HepG2 (cell line): Measurements from ENCODE around the gene EI24. TPM values are rescaled to one million over a fixed set of nuclear protein-coding genes. Genes with fewer than 3 reads are reported as not detected.
A peak's percentile ranks its signal among the peaks of the same experiment; 100 is the strongest.

Experiments
- ATAC-seq: fragments of 200-7000 bp; cut with Tn5 transposase; 3 replicates; pipeline ENCODE4 v1.9.1; 2020; ENCODE audit warnings: mild to moderate bottlenecking, moderate library complexity
- BruUV-seq: library from RNA; stranded (reverse); fragments of 400-500 nt; replicated peaks from 2 replicates; lab custom pipeline; 2021; lab: Mats Ljungman, UMichigan
- CTCF ChIA-PET: fragments of 300-600 bp; formaldehyde crosslinking; extraction: SDS; loops from one replicate; lab custom pipeline; 2021; ENCODE audit warnings: low total read pairs, inconsistent platforms, low intra/inter-chr PET ratio; lab: Yijun Ruan, JAX
- POLR2A ChIA-PET: fragments of 350-600 bp; sonication (Branson Sonifier 250); formaldehyde crosslinking; loops from one replicate; lab custom pipeline; 2020; ENCODE audit warnings: antibody characterized with exemption, inconsistent platforms; lab: Yijun Ruan, JAX
- DNase-seq: peaks from one replicate; pipeline ENCODE4 v3.0.0-alpha.2; 2015; ENCODE audit warnings: low spot score
- FAIRE-seq: peaks from 3 replicates; lab custom pipeline; 2011; peaks lifted over from hg19 to GRCh38; lab: Jason Lieb, UNC
- H2AFZ ChIP-seq: one replicate; pipeline ENCODE4 v1.6.1; 2011; ENCODE audit warnings: low read length, inconsistent platforms
- H3K27ac ChIP-seq: fragments of 300-600 bp; 3 replicates; pipeline ENCODE4 v1.8.0; 2011; ENCODE audit warnings: mixed run types, mild to moderate bottlenecking, mixed read lengths, low read length, inconsistent platforms; ENCODE audit not compliant: insufficient read depth; ENCODE audit errors: extremely low read length
- H3K27me3 ChIP-seq, 2 experiments: fragments of 200-600 bp in 1 of 2; 2 replicates in 1 of 2; 3 replicates in 1 of 2; pipeline versions ENCODE4 v1.6.0 to v1.8.0; 2011; ENCODE audit warnings: low read length in 2 of 2, mild to moderate bottlenecking in 2 of 2, moderate library complexity in 2 of 2, inconsistent platforms in 1 of 2; ENCODE audit not compliant: insufficient read depth in 2 of 2, control insufficient read depth in 1 of 2
- H3K36me3 ChIP-seq, 2 experiments: fragments of 200-600 bp in 1 of 2; replicated peaks in 1 of 2; 2 replicates in 1 of 2; 3 replicates in 1 of 2; pipeline versions ENCODE4 v1.5.1 to v1.8.0; 2011; ENCODE audit warnings: low read length in 2 of 2, inconsistent platforms in 1 of 2; ENCODE audit not compliant: insufficient read depth in 2 of 2, control insufficient read depth in 1 of 2
- H3K4me1 ChIP-seq: 2 replicates; pipeline ENCODE4 v1.5.1; 2012; ENCODE audit warnings: low read length, inconsistent platforms; ENCODE audit not compliant: insufficient read depth
- H3K4me2 ChIP-seq: 2 replicates; pipeline ENCODE4 v1.6.0; 2011; ENCODE audit warnings: low read depth, low read length, inconsistent platforms
- H3K4me3 ChIP-seq, 3 experiments: fragments of 200-600 bp in 1 of 3; sonication (generic), shearing (Covaris generic) in 1 of 3; replicated peaks in 1 of 3; 2 replicates each; pipeline ENCODE4 v1.5.1; 2011 to 2016; ENCODE audit warnings: low read length in 3 of 3, inconsistent platforms in 2 of 3, low read depth in 2 of 3, mild to moderate bottlenecking in 2 of 3, control low read depth in 1 of 3, mixed read lengths in 1 of 3; ENCODE audit not compliant: insufficient read depth in 1 of 3
- H3K79me2 ChIP-seq: one replicate; pipeline ENCODE4 v1.6.1; 2011; ENCODE audit warnings: low read length, inconsistent platforms; ENCODE audit not compliant: insufficient read depth
- H3K9ac ChIP-seq: 2 replicates; pipeline ENCODE4 v1.6.0; 2011; ENCODE audit warnings: mild to moderate bottlenecking, low read depth, low read length, inconsistent platforms; ENCODE audit not compliant: insufficient read depth
- H3K9me3 ChIP-seq: 2 replicates; pipeline ENCODE4 v1.5.1; 2012; ENCODE audit warnings: mild to moderate bottlenecking, low read length
- H4K20me1 ChIP-seq: 2 replicates; pipeline ENCODE4 v1.6.0; 2011; ENCODE audit warnings: inconsistent platforms, mild to moderate bottlenecking, low read length, moderate library complexity; ENCODE audit not compliant: insufficient read depth
- ARID5B ChIP-seq: IDR thresholded peaks from 2 replicates; pipeline ENCODE4 v1.4.0; 2020; ENCODE audit warnings: mild to moderate bottlenecking, missing genetic modification reagents
- ASH2L ChIP-seq: fragments of 300-600, 200-600 bp; sonication (generic); IDR thresholded peaks from 2 replicates; pipeline ENCODE4 v1.7.0; 2017; ENCODE audit warnings: low read depth, mild to moderate bottlenecking, moderate library complexity, mixed read lengths, low read length; ENCODE audit not compliant: insufficient read length
- GATAD2A ChIP-seq: IDR thresholded peaks from 2 replicates; pipeline ENCODE4 v1.6.1; 2016
- RARA ChIP-seq: IDR thresholded peaks from 2 replicates; pipeline ENCODE4 v1.6.1; 2016; ENCODE audit warnings: missing genetic modification reagents, missing compliant biosample characterization
- TFAP4 ChIP-seq: sonication (generic); IDR thresholded peaks from 2 replicates; pipeline ENCODE4 v1.6.1; 2016; ENCODE audit warnings: low read depth, borderline replicate concordance
- ZNF501 ChIP-seq: sonication (generic); formaldehyde crosslinking; IDR thresholded peaks from 2 replicates; pipeline ENCODE4 v1.5.1; 2020; ENCODE audit warnings: mild to moderate bottlenecking, moderate library complexity, missing genetic modification reagents
- ZNF800 ChIP-seq: sonication (generic); formaldehyde crosslinking; IDR thresholded peaks from 2 replicates; pipeline ENCODE4 v1.4.0; 2020; ENCODE audit warnings: missing genetic modification reagents
- ZSCAN12 ChIP-seq: sonication (generic); formaldehyde crosslinking; IDR thresholded peaks from 2 replicates; pipeline ENCODE4 v1.9.0; 2021; ENCODE audit warnings: mild to moderate bottlenecking, missing genetic modification reagents
- WGBS: methylation state at CpG from one replicate; pipeline ENCODE4 v1.1.6; 2017; ENCODE audit warnings: low lambda C conversion rate; 5-methylcytosine and 5-hydroxymethylcytosine counted together
- in situ Hi-C: cut with HindIII; loops from 2 replicates; pipeline ENCODE4 v1.10.0; 2017; ENCODE audit warnings: low pct_unique_long_range_greater_than_20kb; ENCODE audit not compliant: extremely low pct_ligation_motif_present
- intact Hi-C: fragments of 100-400 bp; cut with micrococcal nuclease; formaldehyde crosslinking; loops from one replicate; pipeline ENCODE4 v1.10.0; 2022; ENCODE audit not compliant: unreplicated experiment
- polyA plus RNA-seq, 8 experiments: library from polyadenylated mRNA; depleted of rRNA in 3 of 8; stranded (reverse) in 7 of 8; unstranded in 1 of 8; fragments of >200 nt; fragmentation: Illumina TruSeq in 4 of 8; extraction: Trizol in 4 of 8; gene quantifications; 2 replicates each; pipeline versions ENCODE4 v1.2.1 to v1.2.3, GENCODE V29; 2011 to 2016; ENCODE audit warnings: low read depth in 4 of 8, missing spikeins in 1 of 8, mixed read lengths in 1 of 8; ENCODE audit not compliant: insufficient read depth in 1 of 8
- total RNA-seq, 5 experiments: library from RNA; depleted of rRNA; stranded (reverse); fragments of >200 nt; fragmentation: Illumina TruSeq; extraction: Trizol; gene quantifications; 2 replicates each; pipeline ENCODE4 v1.2.3, GENCODE V29; 2016; ENCODE audit warnings: low read depth in 1 of 5

The EI24 gene
- total and polyA plus RNA-seq, 2 of the 13 experiments (the other 11 are each of a cell fraction or from before 2014, with no cell fraction given) = 84.7 to 126 TPM

- TF ChIP-seq ARID5B (0 out of 2 replicates have a peak, but pooled peaks have one; percentile 28), RARA (CRISPR knock-in tag) (0 out of 2 replicates have a peak, but pooled peaks have one; percentile 16)
Observed at GRCh38 chr11:125566235-125566634, 3.0 kb upstream of the EI24 start (continued).

GRCh38 chr11:125569915-125570621 is 791 bp downstream of the EI24 start:
- 0 out of 2 replicates have a peak, but pooled peaks cover 5% of the 10 kb centered on the region for H4K20me1 ChIP-seq
- no peaks in the 10 kb centered on the region; a peak in 1 of 5 replicates for H3K27me3 ChIP-seq
- H3K79me2 ChIP-seq = peaks cover 20% of the 10 kb centered on the region
- 0 out of 3 replicates have a peak, but pooled peaks have one; percentile 3 for ATAC-seq
- peaks cover 3 to 15% of the 10 kb centered on the region in 2 experiments for H3K36me3 ChIP-seq
- H3K4me1 ChIP-seq = peaks cover 37% of the 10 kb centered on the region
- peak overlapping the region; percentile 68 for H3K27ac ChIP-seq
- TSS peak; percentile 62 for BruUV-seq
- WGBS = 5% methylated on average over 9 of the region's 9 CpGs
- no peak for DNase-seq
- ChIA-PET CTCF (no interaction called here), POLR2A (interaction anchor here (0.9 to 2.2 kb wide), 6 partner anchors 9 to 616 kb away, joined by 3 to 45 read pairs (median 5); partner anchors contain the start of genes CCDC15, HYLS1 and STT3A)
- intact Hi-C loops (loop anchor here (1.0 kb wide), 2 partner anchors 22 to 55 kb away; partner anchors contain the start of genes CHEK1 and STT3A), in situ Hi-C loops (no loop called here)
- peak overlapping the region; percentile 97 for H3K9ac ChIP-seq
- H3K9me3 ChIP-seq = no peaks in the 10 kb centered on the region
- peak; percentile 26 for FAIRE-seq
- H3K4me2 ChIP-seq = peak overlapping the region; percentile 82
- no peak overlapping the region for H2AFZ ChIP-seq
- peak overlapping the region; percentile 77 to 93 (median 82) for H3K4me3 ChIP-seq
- TF ChIP-seq TFAP4 = peak; percentile 68
- TF ChIP-seq ASH2L = peak; percentile 9
- TF ChIP-seq ZNF800 = peak; percentile 62; the same call in 1 of the 2 replicates
- TF ChIP-seq ZNF501 (CRISPR knock-in tag) = peak; percentile 17; the same call in 1 of the 2 replicates
- 0 out of 2 replicates have a peak, but pooled peaks have one; percentile 31 for TF ChIP-seq ZSCAN12 (CRISPR knock-in tag)
- TF ChIP-seq GATAD2A = peak; percentile 40; the same call in 1 of the 2 replicates
